GM18907 (cell line): ENCODE results near the gene HYCC1.
"Not testable (repeated sequence)": the region's sequence is repeated elsewhere in the genome, so short reads cannot be mapped to it uniquely, and the experiment has no call there.

ENCODE experiments used
- ATAC-seq: cut with Tn5 transposase; IDR thresholded peaks from one replicate; pipeline ENCODE4 v1.9.1; 2021; ENCODE audit warnings: mild to moderate bottlenecking, moderate library complexity; ENCODE audit not compliant: unreplicated experiment

HYCC1 gene

GRCh38 chr7:23013715-23014649 is at the start of gene HYCC1:
Gene HYCC1 (minus strand): TSS chr7:23014130. CDS start chr7:22991111, 23,019 bp downstream.
- ATAC-seq = peak; percentile 96

- no peak for ATAC-seq
These were observed 48.5 kb upstream of the HYCC1 start for GRCh38 chr7:23062452-23062851.

- no peak for ATAC-seq
These were observed 47.4 kb upstream of the HYCC1 start for GRCh38 chr7:23061327-23061726.

- ATAC-seq = no peak
These were observed 44.6 kb upstream of the HYCC1 start for GRCh38 chr7:23058408-23059096.

- ATAC-seq = peak; percentile 72
These were observed 41.8 kb upstream of the HYCC1 start for GRCh38 chr7:23055582-23056178.

GRCh38 chr7:23051124-23051485 is 37.2 kb upstream of the HYCC1 start:
- not testable (repeated sequence) for ATAC-seq

GRCh38 chr7:23046336-23046735 is 32.4 kb upstream of the HYCC1 start:
- ATAC-seq = not testable (repeated sequence)

GRCh38 chr7:23045086-23045485 is 31.2 kb upstream of the HYCC1 start:
- ATAC-seq = not testable (repeated sequence)

GRCh38 chr7:23044581-23044980 is 30.7 kb upstream of the HYCC1 start:
- no peak for ATAC-seq

GRCh38 chr7:23043441-23043840 is 29.5 kb upstream of the HYCC1 start:
- no peak for ATAC-seq

- ATAC-seq = not testable (repeated sequence)
These were observed 25.7 kb upstream of the HYCC1 start for GRCh38 chr7:23039674-23040073.

- ATAC-seq = not testable (repeated sequence)
These were observed 21.8 kb upstream of the HYCC1 start for GRCh38 chr7:23035542-23036371.

GRCh38 chr7:23027261-23027660 is 13.3 kb upstream of the HYCC1 start:
- ATAC-seq = no peak

- no peak for ATAC-seq
These were observed 12.2 kb upstream of the HYCC1 start for GRCh38 chr7:23026164-23026563.

GRCh38 chr7:23024454-23024853 is 10.5 kb upstream of the HYCC1 start:
- ATAC-seq = no peak

GRCh38 chr7:23022851-23023250 is 8.9 kb upstream of the HYCC1 start:
- ATAC-seq = no peak

GRCh38 chr7:23022258-23022769 is 8.4 kb upstream of the HYCC1 start:
- ATAC-seq = no peak

- no peak for ATAC-seq
These were observed 7.7 kb upstream of the HYCC1 start for GRCh38 chr7:23021596-23021995.

GRCh38 chr7:23020742-23021401 is 6.9 kb upstream of the HYCC1 start:
- ATAC-seq = no peak

- no peak for ATAC-seq
These were observed 4.8 kb upstream of the HYCC1 start for GRCh38 chr7:23018750-23019149.
